ENCODE results near the gene TNFAIP8. TPM values are rescaled to one million over a fixed set of nuclear protein-coding genes. Genes with fewer than 3 reads are reported as not detected.

Gene TNFAIP8
- total RNA-seq = 108 and 115 TPM in 2 replicates

- intact Hi-C loops (cut with micrococcal nuclease) = loop anchor here (1.0 to 5.0 kb wide), 5 partner anchors 15 to 369 kb away; partner anchors contain the start of genes DMXL1 and DTWD2
Observed at GRCh38 chr5:119355685-119356611, at the start of gene TNFAIP8. Gene TNFAIP8, plus strand, starts transcription at chr5:119356019. Its CDS starts 72 bp downstream, at chr5:119356091.

DNA sequence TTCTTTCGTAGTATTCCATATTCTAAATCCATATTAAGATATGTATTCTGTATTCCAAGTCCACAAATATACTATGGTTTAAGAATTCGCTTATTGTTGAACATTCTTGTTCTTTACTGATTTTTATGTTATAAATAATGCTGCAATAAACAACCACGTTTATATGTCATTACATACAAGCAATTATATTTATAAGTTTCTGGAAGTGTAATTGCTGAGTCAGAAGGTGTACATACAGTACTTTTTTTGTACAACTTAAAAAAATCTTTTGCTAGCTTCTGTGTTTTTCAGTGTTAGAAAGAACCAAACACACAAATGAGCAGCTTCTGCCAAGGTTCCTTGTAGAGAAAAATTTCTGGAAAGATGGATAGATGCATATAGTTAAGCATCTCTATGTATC lies 48.6 kb upstream of the TNFAIP8 start:
- intact Hi-C loops (cut with micrococcal nuclease) = no loop called here

DNA sequence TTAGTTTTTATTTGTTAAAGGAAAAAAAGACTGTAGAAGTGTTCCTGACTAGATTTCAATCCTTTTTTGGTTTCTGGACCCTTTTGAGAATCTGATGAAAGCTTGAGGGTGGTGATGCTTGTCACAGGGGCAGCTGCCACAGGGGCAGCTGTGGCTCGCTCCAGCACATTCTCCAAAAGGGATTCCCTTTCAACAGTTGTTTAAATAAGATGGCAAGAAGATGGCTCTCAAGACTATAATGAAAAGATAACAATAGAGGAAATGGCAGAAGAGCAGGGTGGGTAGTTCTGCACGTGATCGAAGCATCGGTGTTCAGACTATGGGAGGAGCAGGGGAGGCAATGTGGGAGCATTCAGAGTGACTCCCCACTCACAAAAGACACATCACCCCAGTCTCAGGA lies 46.5 kb upstream of the TNFAIP8 start:
- intact Hi-C loops (cut with micrococcal nuclease) = loop anchor here (1.0 to 2.0 kb wide), 6 partner anchors 9 to 57 kb away; no protein-coding TSS in a partner anchor

GRCh38 chr5:119311688-119312087 lies 44.1 kb upstream of the TNFAIP8 start:
- intact Hi-C loops (cut with micrococcal nuclease) = no loop called here

- intact Hi-C loops (cut with micrococcal nuclease) = no loop called here
Observed at GRCh38 chr5:119312403-119312802, 43.4 kb upstream of the TNFAIP8 start.

DNA sequence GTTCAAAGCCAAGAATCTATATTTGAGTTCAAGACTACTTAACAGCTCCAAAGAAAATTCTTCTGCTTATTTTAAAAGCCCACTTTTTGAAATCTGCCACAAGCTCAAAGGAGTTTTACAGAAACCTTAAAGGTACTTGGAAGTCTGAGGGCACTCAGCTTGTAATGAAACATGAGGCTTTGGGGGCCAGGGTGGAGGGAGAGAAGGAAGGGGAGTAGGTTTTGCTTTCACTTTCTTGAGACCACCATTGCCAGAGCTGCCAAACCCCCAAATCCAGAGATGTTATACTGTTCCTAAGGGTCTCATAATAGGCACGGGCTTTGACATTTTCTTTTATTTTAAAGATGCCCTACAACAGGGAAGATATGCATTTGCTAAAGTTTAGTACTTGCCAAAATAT lies 42.6 kb upstream of the TNFAIP8 start:
- intact Hi-C loops (cut with micrococcal nuclease) = no loop called here

- intact Hi-C loops (cut with micrococcal nuclease) = loop anchor here (2.0 kb wide), 3 partner anchors 15 to 325 kb away; partner anchors contain the start of genes DTWD2 and TNFAIP8
Observed at GRCh38 chr5:119313658-119314605, 41.9 kb upstream of the TNFAIP8 start.

DNA sequence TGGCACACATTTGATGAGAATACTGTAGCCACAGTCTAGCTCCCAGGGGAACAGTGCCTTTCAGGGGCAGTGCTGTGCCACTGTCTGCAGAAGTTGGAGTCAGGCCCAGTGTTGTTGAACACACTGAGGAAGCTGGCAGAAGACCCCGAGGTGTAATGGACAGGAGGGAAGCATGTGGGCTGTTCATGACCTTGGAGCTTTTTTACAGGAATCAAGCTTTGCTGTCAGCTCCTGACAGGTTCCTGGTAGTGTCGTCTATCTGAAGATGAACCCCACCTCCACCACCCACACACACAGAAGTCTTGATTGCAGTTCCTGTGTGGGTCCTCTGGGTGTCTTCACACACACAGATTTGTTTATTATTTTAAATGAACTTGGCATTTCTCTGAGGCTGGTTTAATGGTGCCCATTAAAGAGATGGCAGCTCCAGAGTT lies 40.3 kb upstream of the TNFAIP8 start:
- intact Hi-C loops (cut with micrococcal nuclease) = loop anchor here (1.0 to 2.0 kb wide), 6 partner anchors 11 to 327 kb away; partner anchors contain the start of genes DTWD2 and TNFAIP8

DNA sequence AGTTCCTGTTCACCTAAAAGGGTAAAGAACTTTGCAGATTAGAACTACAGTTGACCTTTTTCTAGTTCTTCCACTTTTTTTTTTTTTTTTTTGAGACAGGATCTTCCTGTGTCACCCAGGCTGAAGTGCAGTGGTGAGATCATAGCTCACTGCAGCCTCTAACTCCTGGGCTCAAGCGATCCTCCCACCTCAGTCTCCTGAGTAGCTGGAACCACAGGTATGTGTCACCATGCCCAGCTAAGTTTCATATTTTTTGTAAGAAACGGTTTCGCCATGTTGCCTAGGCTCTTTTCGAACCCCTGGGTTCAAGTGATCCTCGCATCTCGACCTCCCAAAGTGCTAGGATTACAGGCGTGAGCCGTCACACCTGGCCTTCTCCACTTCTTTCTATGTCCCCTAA lies 39.7 kb upstream of the TNFAIP8 start:
- intact Hi-C loops (cut with micrococcal nuclease) = no loop called here

DNA sequence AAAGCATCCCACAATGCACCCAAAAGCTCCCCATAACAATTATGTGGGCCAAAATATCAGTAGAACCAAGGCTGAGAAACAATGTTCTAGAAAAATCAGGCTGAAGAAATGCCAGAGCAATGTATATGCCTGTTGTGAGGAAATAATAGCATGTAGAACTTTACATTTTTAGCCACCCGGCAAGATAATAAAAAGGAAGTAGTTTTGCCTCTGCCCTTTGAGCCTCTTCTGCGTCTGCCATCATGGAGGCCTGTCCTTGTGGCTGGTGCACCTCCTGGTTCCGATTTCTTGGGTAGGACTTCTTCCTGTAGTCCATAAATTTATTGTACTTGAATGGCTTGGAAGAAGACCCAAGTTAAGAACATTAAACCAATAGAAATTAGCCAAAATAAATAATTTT lies 38.9 kb upstream of the TNFAIP8 start:
- intact Hi-C loops (cut with micrococcal nuclease) = no loop called here

GRCh38 chr5:119318256-119318894 lies 37.4 kb upstream of the TNFAIP8 start:
- intact Hi-C loops (cut with micrococcal nuclease) = no loop called here

GRCh38 chr5:119319401-119319800 lies 36.4 kb upstream of the TNFAIP8 start:
- intact Hi-C loops (cut with micrococcal nuclease) = no loop called here

- intact Hi-C loops (cut with micrococcal nuclease) = no loop called here
Observed at GRCh38 chr5:119319890-119320289, 35.9 kb upstream of the TNFAIP8 start.

DNA sequence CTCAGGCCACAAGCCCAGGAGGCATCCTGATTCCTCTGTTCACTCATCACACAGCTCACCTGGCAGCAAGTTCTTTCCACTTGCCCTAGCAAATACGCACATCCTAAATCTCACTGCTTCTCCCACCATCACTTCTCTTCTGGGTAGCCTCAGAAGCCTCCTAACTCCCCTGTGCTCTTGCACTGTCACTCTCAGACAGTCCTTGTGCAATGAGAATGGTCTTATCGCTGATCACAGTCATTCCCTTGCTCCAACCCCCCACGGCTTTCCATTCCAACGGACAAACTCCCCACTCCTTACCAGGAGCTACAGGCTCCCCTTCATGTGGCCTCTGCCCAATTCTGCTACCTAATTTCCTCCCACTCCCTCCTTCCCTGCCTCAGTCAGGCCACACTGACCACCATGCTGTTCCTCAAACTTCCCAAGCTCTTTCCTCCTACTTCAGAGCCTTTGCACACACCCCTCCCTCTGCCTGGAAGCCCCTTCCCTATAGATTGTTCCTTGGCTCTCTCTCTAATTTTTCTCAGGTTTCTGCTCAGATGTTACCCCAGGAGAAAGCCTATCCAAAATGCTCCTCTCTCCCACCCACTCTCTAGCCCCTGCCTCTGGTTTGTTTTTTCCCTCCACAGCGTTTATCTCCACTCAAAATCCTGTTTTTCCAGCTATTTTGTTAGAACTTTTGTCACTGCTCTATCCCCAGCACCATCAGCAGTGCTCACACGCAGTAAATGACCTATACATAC lies 34.1 kb upstream of the TNFAIP8 start:
- intact Hi-C loops (cut with micrococcal nuclease) = no loop called here

DNA sequence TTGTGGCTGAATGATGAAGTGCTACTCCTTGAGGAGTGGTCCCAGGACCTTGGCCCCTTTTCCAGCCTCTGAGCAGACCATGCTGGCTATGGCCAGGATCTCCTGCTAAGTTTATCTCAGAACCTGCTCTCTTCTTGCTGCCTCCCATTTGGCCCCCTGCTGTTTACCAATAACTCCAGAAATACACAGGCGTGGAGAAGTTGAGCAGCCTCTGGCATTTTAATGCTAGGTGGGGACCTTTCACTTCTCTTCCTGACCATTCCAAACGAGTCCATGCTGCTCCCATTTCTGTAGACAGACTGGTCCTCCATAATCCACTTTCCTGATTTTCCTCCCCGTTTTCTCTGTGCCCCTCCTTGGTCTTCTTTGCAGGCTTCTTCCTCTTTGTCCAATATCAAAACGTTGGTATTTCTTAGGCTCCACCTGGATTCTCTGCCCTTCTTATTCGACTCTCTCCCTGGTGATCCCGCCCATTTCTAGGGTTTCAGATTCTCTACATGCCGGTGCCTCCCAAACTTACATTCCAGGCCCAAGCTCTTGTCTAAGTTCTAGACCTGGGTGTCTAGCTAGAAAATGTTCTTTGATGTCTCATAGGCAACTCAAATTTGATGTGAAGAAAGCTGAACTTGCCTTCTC lies 33.4 kb upstream of the TNFAIP8 start:
- intact Hi-C loops (cut with micrococcal nuclease) = no loop called here

GRCh38 chr5:119322948-119323537 lies 32.8 kb upstream of the TNFAIP8 start:
- intact Hi-C loops (cut with micrococcal nuclease) = no loop called here

- intact Hi-C loops (cut with micrococcal nuclease) = no loop called here
Observed at GRCh38 chr5:119323601-119324000, 32.2 kb upstream of the TNFAIP8 start.

DNA sequence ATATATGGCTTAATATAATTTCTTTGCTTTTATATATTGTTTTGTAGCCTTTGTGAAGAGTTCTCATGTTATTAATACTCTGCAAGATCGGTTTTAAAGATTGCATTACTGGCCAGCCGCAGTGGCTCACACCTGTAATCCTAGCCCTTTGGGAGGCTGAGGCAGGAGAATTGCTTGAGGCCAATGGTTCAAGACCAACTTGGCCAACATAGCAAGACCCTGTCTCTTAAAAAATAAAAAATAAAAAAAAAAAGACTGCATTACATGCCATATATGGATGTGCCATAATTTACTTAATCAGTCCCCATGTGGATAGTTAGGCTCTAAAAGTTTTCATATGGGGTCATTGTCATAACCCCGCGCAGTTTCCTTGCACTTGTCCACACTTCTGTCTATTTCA lies 31.0 kb upstream of the TNFAIP8 start:
- intact Hi-C loops (cut with micrococcal nuclease) = no loop called here

- intact Hi-C loops (cut with micrococcal nuclease) = no loop called here
Observed at GRCh38 chr5:119327018-119327417, 28.8 kb upstream of the TNFAIP8 start.
